Activated gamma-delta T cell treated with anti-CD3 and anti-CD28 coated beads, Interleukin-2, amount 50 U/mL, for 16 hours (primary cell): ENCODE results near the gene FAM181A.

ENCODE experiments used
- DNase-seq: peaks from one replicate; pipeline ENCODE4 v3.0.0-alpha.2; 2020; ENCODE audit warnings: low read depth

FAM181A gene

GRCh38 chr14:93962701-93963601 is 35.8 kb downstream of the FAM181A start:
- DNase-seq: peak; percentile 60

GRCh38 chr14:93963692-93964091 is 36.5 kb downstream of the FAM181A start:
- DNase-seq: no peak

DNA sequence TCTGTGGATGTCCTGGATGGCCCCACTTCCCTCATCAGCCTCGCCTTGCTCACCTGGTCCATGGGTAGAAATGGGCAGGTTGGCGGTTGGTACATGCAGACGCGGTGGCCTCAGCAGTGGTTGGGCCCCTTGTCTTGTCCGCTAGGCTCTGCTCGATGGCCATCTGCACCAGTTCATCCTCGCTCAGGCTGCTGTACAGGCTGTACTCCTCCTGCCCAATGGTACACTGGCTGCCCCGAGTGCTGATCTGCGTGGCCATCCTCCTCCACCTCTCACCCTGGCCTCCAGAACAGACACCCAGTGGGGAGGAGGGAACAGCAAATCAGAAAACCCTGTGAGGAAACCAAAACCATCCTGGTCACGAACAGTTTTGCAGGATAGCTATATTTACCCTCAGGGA is 37.1 kb downstream of the FAM181A start:
- no peak for DNase-seq

DNA sequence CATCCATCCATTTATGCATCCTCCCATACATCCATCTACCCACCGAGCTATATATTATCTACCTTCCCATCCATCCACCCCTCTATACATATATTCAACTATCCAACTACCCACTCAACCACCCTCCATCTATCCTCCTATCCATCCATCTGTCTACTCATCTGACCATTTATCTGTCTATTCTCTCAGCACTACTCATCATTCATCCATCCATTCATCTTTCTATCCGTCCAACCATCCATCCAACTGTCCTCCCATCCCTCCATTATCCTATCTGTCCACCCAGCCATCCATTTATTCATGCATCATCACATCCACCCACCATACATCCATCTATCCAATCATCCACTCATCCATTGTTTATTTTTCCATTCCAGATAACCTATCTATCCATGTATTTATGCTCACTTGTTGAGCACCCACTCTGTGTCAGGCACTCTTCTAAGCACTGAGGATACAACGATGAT is 37.7 kb downstream of the FAM181A start:
- no peak for DNase-seq

DNA sequence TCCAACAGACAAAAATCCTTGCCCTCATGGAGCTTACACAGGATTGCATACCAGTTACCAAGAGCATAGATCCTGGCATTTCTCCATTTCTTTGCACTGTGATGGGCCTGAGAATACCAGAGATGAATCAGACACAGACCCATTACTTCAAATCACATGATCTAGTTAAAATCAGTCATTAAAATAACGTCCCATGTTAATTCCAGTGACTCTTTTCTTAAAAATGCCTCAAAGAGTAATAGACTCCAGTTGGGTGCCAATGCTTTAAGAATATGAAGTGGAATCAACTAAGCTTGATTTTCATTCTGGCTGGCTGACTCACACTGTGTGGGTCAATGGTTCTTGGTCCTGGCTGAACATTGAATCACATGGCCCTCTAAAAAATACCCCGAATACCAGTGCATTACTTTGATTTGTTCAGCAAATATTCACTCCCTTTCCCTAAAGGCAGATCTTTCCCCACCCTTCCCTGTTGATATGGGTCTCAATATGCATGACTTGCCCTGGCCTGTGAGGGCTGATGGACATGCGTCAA is 38.2 kb downstream of the FAM181A start:
- DNase-seq: no peak

DNA sequence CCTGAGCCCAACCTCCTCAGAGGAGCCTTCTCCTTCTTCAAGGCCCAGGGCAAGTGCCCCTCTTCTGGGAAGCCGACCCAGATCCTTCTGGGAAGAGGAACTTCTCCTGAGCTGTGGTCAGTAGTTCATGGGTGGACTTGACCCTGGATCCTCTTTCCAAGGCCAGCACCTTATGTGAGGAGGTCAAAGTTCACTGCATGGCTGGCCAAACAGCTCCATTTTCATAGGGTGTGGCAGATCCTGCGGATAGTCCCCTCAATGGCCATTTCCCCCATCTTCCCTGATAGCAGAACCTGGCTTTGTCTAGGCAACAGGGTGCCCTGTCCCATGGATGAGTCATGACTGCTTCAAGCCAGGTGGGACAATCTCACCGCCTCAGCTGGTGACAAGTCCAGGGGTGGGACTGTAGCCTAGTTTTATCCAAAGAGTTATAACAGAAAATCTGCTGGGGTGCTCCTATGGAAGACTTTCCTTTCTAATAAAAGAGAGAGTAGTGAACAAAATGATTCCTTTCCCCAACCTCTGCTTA is 38.9 kb downstream of the FAM181A start:
- no peak for DNase-seq

- DNase-seq: no peak
Observed at GRCh38 chr14:93967637-93968250, 40.6 kb downstream of the FAM181A start.

GRCh38 chr14:93969082-93969828 is 42.1 kb downstream of the FAM181A start:
- no peak for DNase-seq

DNA sequence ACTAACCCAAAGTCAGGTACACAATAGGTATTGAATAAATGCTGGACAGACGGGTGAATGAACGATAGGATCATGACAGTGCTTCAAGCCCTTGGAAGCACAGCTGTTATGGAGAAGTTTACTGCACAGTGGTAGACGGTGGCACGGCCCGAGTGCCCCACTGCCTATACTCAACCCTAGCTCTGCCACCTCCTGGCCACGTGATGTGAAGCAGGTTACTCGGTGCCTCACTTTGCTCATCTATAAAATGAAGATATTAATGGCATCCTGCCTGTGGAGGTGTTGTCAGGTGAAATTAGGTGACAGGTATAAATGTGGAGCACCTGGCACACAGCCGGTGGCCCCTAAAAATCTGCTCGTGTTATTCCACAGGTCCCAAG is 43.4 kb downstream of the FAM181A start:
- DNase-seq: peak; percentile 56

DNA sequence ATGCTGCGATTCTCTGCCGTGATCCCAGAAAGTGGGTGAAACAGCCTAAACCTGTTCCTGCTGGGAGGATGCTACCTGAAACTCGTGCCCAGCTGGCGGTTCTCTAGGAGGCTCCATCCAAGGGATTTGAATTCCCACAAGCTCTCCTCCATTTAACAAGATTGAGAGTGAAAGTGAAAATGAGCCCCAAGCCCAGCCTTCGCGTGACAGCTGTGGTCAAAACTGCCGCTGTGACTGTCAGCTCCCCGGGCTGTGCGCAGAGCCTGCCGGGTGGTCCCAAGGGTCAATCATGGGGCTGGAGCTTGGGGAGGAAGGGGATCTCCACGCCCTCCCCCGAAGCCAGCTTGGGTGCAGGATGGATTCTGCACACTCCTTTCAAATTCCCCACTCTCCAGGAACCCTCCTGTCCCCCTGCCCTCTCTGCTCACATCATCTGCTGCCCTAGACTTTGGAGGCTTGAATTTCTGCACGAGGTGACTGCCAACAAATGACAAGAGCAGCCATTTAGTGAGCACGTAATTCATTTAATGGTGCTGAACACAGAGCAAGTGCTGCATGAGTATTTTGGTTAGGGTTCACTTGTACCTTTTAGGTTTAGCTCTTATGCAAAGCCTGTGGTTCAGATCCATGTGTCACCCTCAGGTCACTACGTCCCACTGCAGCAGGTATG is 44.0 kb downstream of the FAM181A start:
- DNase-seq: peak; percentile 57

- DNase-seq: no peak
Observed at GRCh38 chr14:93971635-93972027, 44.5 kb downstream of the FAM181A start.

- no peak for DNase-seq
Observed at GRCh38 chr14:93972618-93973205, 45.6 kb downstream of the FAM181A start.

DNA sequence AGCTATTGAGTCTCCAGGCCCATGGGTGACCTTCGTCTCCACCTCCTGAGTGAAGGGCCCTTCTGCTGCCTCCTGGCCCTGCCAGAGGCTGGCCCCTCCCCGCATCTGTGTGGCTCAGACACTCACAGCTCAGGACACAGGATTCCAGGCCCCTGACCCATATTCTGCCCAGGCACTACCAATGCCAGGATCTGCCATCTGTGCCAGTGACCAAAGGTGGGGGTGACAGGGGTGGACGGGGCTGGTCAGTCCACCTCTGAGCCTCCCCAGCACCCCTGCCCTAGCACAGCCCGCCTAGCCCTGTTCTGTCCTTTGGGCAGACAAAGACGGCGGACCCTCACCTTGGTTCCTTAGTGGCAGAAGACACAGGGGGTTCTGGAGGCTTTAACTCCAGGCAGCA is 46.5 kb downstream of the FAM181A start:
- DNase-seq: no peak

DNA sequence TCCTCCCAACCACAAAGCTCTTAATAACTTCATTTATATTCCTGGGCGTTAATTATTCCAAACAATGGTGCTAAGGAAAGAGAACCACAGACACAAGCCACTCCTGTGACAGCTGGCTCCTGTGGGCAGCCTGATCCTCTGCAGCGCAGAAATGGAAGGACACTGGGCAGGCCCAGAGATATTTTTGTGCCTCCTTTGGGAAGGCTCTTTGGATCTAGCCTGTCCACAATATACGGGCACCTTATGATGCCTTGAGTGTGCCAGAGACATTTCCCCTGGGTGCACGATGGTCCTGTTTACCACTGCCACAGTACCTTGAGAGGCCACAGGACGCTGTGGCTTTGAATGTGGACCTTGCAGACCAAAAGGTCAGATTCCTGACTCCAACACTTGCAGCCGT is 47.2 kb downstream of the FAM181A start:
- no peak for DNase-seq

- no peak for DNase-seq
Observed at GRCh38 chr14:93974833-93975232, 47.7 kb downstream of the FAM181A start.

DNA sequence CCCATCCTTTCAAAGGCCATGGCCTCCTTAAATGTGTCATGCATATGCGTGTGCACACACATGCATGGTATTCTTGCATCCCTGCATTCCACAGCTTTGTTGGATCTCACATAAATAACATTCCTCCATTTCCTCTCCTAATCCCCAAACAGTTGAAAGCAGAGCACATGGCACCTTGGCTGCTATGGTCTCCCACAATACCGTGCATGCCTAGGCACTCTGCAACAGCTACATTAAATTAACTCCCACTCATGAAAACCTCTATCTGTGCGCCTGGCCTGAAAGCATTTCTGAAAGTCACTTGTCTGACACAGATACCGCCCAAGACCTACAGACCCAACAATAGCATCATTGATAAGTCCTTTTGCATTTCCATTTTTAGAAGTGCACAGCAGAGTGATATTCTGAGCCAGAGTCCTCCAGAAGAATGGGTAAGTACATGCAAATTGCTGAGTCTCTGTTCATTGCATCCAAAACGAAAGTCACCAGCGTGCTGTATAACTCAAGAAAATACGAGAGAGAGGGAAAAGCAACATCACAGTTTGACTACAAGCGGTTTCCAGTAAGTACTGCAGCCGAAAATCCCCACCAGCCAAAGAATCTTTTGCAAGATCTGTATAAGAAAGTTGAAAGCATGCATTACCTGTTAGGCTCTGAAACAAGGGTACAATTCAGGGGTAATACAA is 48.8 kb downstream of the FAM181A start:
- no peak for DNase-seq

DNA sequence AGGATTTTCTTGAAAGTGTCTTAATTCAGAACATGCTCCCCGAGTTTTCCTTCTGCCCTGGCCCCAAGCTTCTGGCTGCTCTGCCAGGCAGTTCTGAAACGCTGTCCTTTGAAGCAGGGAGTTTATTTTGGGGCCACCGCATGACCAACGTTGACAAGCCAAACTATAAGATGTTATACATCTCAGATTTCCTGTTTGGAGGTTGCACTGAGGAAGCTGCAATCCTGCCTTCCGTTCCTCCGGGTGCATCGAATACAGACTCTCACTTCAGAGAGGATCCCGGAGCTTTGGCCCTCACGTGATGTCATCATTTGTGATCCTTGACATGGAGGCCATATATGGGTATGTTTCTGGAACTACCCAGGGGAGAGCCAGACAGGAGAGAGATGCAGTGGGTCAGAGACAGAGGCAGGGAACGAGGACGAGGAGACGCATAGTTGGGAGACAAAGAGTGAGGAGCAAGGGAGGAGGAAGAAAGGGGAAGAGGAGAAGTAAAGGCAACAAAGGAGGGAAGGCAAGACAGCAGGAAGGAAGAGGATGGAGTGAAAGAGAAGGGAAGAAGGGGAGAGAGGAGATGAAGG is 49.4 kb downstream of the FAM181A start, which contains the start of gene ASB2:
Gene ASB2 (minus strand): TSS at position 94 of the 581 bp plus-strand sequence. CDS start 12,031 bp downstream, outside the sequence.
- DNase-seq: no peak

GRCh38 chr14:93977171-93977570 is 50.0 kb downstream of the FAM181A start:
- DNase-seq: no peak

DNA sequence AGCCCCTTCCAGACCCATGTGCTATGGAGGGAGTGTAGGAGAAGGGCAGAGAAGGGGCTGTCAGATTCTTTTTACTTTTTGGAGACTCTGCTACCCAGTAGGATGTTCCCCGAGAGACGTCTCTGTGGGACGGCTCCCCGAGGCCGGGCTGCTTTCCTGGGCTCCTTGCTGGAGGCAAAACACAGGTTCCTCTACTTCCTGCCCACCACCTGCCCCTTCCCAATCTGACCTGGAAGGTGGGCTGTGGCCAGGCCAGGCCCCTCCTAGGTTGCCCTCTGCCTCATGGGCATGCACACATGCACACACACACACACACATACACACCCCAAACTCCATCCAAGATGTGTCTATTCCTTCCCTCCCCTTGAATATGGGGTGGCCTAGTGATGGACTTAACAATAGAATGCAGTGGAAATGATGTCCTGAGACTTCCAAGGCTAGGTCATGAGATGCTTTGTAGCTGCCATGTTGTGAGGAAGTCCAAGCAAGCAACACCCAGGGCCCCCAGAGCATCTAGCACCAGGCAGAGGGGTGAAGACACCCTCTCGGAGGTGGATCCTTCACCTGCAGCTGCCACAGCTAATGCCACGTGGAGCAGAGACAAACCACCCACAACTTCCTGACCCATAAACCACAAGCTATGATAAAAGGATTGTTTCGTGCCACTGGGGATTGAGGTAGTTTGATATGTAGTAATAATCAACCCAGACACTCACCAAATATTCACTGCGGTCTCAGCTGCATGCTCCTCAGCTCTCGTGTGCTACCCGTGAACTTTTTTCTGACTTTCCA is 50.8 kb downstream of the FAM181A start:
- DNase-seq: peak; percentile 64
